Fibroblast of mammary gland (primary cell): ENCODE results near the gene PANX3.

ENCODE experiments used
- DNase-seq: peaks from one replicate; pipeline ENCODE4 v3.0.0-alpha.2; 2010; ENCODE audit warnings: low read depth
- H3K4me3 ChIP-seq: 2 replicates; pipeline ENCODE4 v1.5.1; 2011; ENCODE audit warnings: low read depth, mild to moderate bottlenecking, low read length, moderate library complexity; ENCODE audit not compliant: control insufficient read depth
- TF ChIP-seq, protein P1 (sequence below): conservative IDR thresholded peaks from 2 replicates; pipeline ENCODE4 v1.5.1; 2011; ENCODE audit warnings: low read depth, low read length, inconsistent platforms; ENCODE audit not compliant: control insufficient read depth, insufficient read depth

The PANX3 gene

DNA sequence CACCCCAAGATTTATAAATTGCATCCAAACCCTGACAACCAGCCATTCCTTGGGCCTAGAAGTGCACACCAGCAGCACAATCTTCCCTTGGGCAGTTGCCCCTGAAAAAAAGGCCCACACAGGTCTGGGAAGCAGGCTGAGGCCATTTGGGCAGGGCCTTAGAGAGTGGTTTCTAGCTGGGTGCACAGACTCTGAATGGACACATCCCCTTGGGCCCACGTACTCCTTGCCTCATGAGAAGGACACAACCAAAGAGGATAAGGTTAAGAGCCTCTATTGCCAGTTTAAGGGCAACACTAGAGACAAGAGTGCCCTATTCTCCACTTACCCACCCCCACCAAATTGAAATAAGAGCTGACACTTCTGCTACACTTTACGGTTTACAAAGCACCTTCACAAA, 933 bp upstream of the PANX3 start:
- no peak overlapping the region for H3K4me3 ChIP-seq
- TF ChIP-seq, protein P1, sequence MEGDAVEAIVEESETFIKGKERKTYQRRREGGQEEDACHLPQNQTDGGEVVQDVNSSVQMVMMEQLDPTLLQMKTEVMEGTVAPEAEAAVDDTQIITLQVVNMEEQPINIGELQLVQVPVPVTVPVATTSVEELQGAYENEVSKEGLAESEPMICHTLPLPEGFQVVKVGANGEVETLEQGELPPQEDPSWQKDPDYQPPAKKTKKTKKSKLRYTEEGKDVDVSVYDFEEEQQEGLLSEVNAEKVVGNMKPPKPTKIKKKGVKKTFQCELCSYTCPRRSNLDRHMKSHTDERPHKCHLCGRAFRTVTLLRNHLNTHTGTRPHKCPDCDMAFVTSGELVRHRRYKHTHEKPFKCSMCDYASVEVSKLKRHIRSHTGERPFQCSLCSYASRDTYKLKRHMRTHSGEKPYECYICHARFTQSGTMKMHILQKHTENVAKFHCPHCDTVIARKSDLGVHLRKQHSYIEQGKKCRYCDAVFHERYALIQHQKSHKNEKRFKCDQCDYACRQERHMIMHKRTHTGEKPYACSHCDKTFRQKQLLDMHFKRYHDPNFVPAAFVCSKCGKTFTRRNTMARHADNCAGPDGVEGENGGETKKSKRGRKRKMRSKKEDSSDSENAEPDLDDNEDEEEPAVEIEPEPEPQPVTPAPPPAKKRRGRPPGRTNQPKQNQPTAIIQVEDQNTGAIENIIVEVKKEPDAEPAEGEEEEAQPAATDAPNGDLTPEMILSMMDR, result no peak
- no peak for DNase-seq

DNA sequence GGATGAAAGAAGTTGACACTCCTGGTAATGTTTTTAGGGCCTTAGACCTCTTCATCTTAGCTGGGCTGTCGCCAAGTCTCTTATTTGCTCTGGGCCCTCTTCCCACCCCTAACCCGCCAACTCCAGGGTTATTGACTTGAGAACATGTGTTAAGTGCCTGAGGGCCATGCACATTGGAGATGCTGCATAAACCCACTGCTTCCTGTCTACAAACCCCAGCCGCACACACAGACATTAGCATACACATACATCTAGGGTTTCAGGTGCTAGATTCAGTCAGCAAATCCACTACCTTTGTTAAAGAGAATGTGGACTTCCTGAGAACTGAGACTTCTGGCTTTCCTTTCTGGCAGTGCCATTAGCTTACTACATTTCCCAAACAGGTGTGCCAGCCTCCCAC, 817 bp downstream of the PANX3 start:
- TF ChIP-seq, protein P1, result no peak
- no peak overlapping the region for H3K4me3 ChIP-seq
- DNase-seq, result no peak

DNA sequence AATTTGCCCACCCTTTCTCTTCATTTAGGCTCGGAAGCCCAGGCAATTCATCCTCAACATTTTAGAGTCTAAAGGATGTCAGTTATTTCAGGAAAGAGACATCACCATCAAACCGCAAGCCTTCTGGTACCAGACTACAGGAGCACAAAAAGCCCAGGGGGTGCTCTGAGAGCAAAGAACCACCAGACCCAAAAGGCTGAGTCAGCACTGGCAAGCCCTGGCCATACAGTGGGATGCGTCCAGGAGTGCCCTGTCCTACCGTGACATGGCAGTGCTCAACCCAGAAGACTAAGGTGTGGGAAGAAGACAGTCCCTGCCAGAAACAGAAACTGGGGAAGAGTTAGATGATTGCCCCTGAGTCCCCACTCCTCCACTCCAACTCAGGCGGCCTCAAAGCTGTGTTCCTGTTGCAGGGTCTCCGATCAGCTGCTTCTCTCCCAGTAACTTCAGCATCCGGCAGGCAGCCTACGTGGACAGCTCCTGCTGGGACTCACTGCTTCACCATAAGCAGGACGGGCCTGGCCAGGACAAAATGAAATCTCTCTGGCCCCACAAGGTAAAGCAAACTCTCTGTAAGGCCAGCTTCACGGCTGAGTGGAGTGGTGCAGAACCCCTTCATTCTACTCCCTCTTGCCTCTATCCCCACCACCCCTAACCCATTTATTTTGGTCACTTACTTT, 1.5 kb downstream of the PANX3 start:
- TF ChIP-seq, protein P1, result no peak
- no peak for DNase-seq
- H3K4me3 ChIP-seq, result no peak overlapping the region

DNA sequence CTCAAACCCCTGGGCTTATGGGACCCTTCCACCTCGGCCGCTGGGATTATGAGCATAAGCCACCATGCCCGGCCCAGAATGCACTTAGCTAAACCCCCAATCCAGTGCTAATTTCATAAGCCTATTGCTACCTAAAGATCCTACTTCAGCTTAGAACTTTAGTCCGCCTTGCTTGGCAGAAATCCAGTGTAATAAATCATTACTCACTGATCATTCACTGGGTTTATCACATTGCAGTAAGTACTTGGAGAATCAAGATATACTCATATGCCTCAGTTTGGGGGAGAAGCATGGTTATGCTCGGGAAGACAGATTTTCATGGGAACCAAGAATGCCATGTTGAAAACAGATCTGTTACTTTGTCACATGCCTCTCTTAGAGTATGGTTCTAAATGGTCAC, 7.6 kb downstream of the PANX3 start:
- TF ChIP-seq, protein P1, result no peak
- no peak for DNase-seq
- H3K4me3 ChIP-seq, result no peak overlapping the region

DNA sequence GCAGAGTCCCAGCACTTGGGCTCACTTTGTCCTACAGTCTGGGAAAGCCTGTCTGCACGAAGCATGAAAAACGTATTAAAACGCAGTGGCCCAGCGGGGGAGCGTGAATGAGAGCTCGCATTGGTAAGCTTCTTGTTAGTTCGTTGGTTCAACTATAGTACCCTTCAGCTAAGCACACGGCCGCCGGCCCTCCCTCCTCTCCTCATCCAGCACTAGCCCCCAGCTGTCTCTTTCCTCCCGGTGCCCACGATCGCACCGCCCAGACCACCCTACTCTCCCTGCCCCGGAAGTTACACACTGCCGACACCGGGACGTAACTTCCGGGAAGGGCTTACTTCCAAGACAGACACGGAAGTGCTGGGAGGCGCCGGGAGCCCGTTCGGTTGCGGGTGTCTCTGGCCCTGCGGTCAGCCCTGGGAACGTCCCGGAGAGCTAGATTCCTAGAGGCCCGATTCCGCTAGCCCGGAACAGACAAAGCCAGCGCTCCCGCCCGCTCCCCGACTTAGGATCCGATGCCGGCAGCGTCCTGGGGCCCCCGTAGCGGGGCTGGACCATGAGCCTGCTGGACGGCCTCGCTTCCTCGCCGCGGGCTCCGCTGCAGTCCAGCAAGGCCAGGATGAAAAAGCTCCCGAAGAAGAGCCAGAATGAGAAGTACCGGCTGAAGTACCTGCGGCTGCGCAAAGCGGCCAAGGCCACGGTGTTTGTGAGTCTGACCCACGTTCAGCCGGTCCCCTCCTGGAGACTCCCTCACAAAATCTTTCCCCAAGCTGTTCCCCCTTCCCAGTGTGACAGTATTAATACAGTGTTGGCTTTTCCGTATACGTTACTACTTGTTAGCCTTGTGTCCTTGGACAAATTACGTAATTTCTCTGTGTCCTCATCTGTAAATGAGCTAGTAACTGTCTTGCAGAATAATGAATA, 11.6 kb downstream of the PANX3 start, which contains the start of gene TBRG1:
Gene TBRG1, plus strand, starts transcription at position 334 of the 921 bp plus-strand sequence. Its CDS starts 220 bp downstream, at position 554.
- peak; percentile 89 for DNase-seq
- TF ChIP-seq, protein P1, result no peak
- H3K4me3 ChIP-seq, result peak within 1 kb of the TSS; percentile 96

DNA sequence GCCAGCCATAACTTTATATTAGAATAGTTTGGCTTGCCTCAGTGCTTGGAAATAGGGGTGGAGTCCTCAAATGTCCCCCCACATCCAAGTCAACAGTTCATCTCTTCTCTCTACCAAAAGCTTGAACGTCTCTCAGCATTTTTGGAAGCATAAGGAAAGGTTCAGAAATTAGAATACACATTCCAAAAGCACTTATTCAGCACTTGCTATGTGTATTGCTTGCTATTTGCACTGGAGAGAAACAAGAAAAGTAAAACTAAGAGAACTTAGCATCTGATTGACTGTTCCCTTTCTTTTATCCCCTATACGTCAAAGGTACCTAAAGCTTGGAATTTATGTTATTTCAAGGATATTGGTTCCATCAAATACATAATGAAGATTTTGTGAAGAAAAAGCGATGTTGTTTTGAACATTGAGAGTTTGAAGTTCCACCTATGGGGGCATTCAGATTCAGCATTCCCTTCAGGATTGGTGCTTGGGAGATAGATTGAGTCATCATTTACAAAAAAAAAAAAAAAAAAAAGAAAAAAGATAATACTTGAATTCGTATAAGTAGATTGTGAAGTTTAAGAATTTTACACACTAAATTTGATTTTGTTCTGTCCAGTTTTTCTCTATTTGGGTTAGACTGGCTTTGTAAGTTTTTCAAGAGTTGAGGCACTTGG, 12.8 kb downstream of the PANX3 start:
- peak; percentile 19 for DNase-seq

More for the DNA sequence above, 12.8 kb downstream of the PANX3 start:
- peak overlapping the region; percentile 96 for H3K4me3 ChIP-seq
- TF ChIP-seq, protein P1, result no peak
